Parathyroid adenoma (tissue), 2 donors: ENCODE data around the gene ARPC1B.
A peak's percentile ranks its signal among the peaks of the same experiment; 100 is the strongest.

Experiments
- H2AFZ ChIP-seq: fragments of 300-600 bp; sonication (generic); one replicate; pipeline ENCODE4 v1.7.0; 2017; ENCODE audit warnings: antibody characterized with exemption, mild to moderate bottlenecking
- H3K27ac ChIP-seq: fragments of 300-600 bp; sonication (generic); one replicate; pipeline ENCODE4 v1.7.0; 2017
- H3K27me3 ChIP-seq: fragments of 300-600 bp; sonication (generic); one replicate; pipeline ENCODE4 v1.7.0; 2017; ENCODE audit warnings: low read length; ENCODE audit not compliant: control insufficient read depth, insufficient read depth
- H3K36me3 ChIP-seq: fragments of 300-600 bp; sonication (generic); one replicate; pipeline ENCODE4 v1.7.0; 2017; ENCODE audit warnings: low read length; ENCODE audit not compliant: control insufficient read depth, insufficient read depth
- H3K4me1 ChIP-seq: fragments of 300-600 bp; sonication (generic); one replicate; pipeline ENCODE4 v1.7.0; 2017; ENCODE audit warnings: control low read depth
- H3K4me2 ChIP-seq: fragments of 300-600 bp; sonication (generic); one replicate; pipeline ENCODE4 v1.7.0; 2017; ENCODE audit warnings: low read length
- H3K4me3 ChIP-seq: fragments of 300-600 bp; sonication (generic); one replicate; pipeline ENCODE4 v1.7.0; 2017; ENCODE audit warnings: low read depth, low read length
- H3K79me2 ChIP-seq: fragments of 300-600 bp; sonication (generic); one replicate; pipeline ENCODE4 v1.7.0; 2017; ENCODE audit warnings: control low read depth
- H3K9ac ChIP-seq: fragments of 300-600 bp; sonication (generic); one replicate; pipeline ENCODE4 v1.7.0; 2017; ENCODE audit warnings: mild to moderate bottlenecking
- H3K9me3 ChIP-seq: fragments of 300-600 bp; sonication (generic); one replicate; pipeline ENCODE4 v1.7.0; 2017; ENCODE audit warnings: low read length; ENCODE audit not compliant: control insufficient read depth
- CTCF ChIP-seq: fragments of 300-600 bp; sonication (generic); IDR thresholded peaks from one replicate; pipeline ENCODE4 v1.7.0; 2017; ENCODE audit warnings: antibody characterized with exemption, mild to moderate bottlenecking
- donor health status: primary hyperparathyroidism.

The ARPC1B gene

GRCh38 chr7:99407872-99408378 is 33.4 kb downstream of the ARPC1B start:
- peak overlapping the region; percentile 99 for H3K4me3 ChIP-seq
- H2AFZ ChIP-seq: peak overlapping the region; percentile 83
- H3K79me2 ChIP-seq: peaks cover 37% of the 10 kb centered on the region
- H3K36me3 ChIP-seq: no peaks in the 10 kb centered on the region
- H3K9ac ChIP-seq: peak overlapping the region; percentile 79
- TF ChIP-seq CTCF: no peak
- H3K9me3 ChIP-seq: no peaks in the 10 kb centered on the region
- H3K27me3 ChIP-seq: no peaks in the 10 kb centered on the region
- H3K4me2 ChIP-seq: peak overlapping the region; percentile 76
- H3K4me1 ChIP-seq: peaks cover 7% of the 10 kb centered on the region
- H3K27ac ChIP-seq: peak overlapping the region; percentile 95

GRCh38 chr7:99408379-99409191 is 34.1 kb downstream of the ARPC1B start, which contains the start of the genes BUD31 and PDAP1:
BUD31 (plus strand) TSS chr7:99408969; CDS start chr7:99411093, 2,124 bp downstream.
PDAP1 (minus strand) TSS chr7:99408597; CDS start chr7:99408548, 49 bp downstream.
- Histone ChIP-seq H3K36me3 (no peaks in the 10 kb centered on the region), H2AFZ (peak within 1 kb of the TSS; percentile 83), H3K4me3 (peak within 1 kb of the TSS; percentile 99), H3K4me2 (peak within 1 kb of the TSS; percentile 76), H3K9me3 (no peaks in the 10 kb centered on the region), H3K27me3 (no peaks in the 10 kb centered on the region), H3K27ac (peak within 1 kb of the TSS; percentile 95), H3K4me1 (peaks cover 7% of the 10 kb centered on the region), H3K79me2 (peaks cover 37% of the 10 kb centered on the region), H3K9ac (peak within 1 kb of the TSS; percentile 79)
- no peak for TF ChIP-seq CTCF

DNA sequence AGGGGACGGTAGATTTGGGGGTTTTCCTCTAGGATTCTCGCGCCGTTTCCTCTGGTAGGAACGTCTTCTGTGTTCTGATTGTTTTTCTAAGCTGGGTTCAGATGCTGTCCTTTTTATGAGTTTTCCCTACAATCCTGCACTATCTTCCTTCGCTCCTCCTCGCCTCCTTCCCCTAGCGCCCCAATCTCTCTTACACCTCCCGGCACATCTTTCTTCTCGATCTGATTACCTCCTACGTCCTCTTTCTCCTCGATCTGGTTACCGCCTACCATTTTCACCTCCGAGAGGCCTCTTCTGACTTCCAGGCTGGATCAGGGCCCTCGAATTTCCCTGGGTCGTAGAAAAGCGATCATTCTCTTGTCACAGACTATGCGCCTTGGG is 34.7 kb downstream of the ARPC1B start:
- no peak for TF ChIP-seq CTCF
- no peaks in the 10 kb centered on the region for H3K36me3 ChIP-seq
- H3K9ac ChIP-seq: peak overlapping the region; percentile 79
- peaks cover 37% of the 10 kb centered on the region for H3K79me2 ChIP-seq
- H3K27ac ChIP-seq: peak overlapping the region; percentile 95
- peak overlapping the region; percentile 99 for H3K4me3 ChIP-seq
- peak overlapping the region; percentile 76 for H3K4me2 ChIP-seq
- peaks cover 7% of the 10 kb centered on the region for H3K4me1 ChIP-seq
- H2AFZ ChIP-seq: peak overlapping the region; percentile 83
- H3K27me3 ChIP-seq: no peaks in the 10 kb centered on the region
- no peaks in the 10 kb centered on the region for H3K9me3 ChIP-seq

GRCh38 chr7:99409806-99410205 is 35.3 kb downstream of the ARPC1B start:
- no peak for TF ChIP-seq CTCF
- Histone ChIP-seq H3K4me1 (peaks cover 7% of the 10 kb centered on the region), H3K27ac (peak overlapping the region; percentile 95), H3K27me3 (no peaks in the 10 kb centered on the region), H3K36me3 (no peaks in the 10 kb centered on the region), H3K79me2 (peaks cover 37% of the 10 kb centered on the region), H3K4me3 (peak overlapping the region; percentile 99), H3K9me3 (no peaks in the 10 kb centered on the region), H3K9ac (no peak overlapping the region), H2AFZ (no peak overlapping the region), H3K4me2 (peak overlapping the region; percentile 76)
